ENCODE measurements around the gene PTGDS.

DNA sequence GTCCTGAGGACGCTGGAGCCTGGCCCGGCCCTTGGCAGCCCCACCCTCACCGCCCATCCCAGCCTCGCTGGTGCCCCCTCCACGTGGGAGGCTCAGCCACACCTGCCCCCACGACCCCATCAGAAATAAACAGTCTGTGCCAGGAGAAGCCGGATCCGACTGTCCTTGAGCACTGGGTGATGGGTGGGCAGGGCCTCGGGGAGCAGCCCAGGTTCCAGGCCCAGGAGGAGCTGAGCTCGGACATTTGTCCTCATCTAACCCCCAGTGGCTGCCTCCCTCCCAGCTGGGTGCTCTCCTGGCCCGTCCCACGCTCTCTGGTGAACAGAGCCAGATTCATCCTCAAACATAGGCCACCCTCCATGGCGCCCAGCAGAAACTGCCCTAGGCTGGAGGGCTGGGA, 4.6 kb upstream of the PTGDS start:
- TF ChIP-seq EP300 (IDR thresholded peaks at IDR 0.05) = no peak
- TF ChIP-seq, protein P1, sequence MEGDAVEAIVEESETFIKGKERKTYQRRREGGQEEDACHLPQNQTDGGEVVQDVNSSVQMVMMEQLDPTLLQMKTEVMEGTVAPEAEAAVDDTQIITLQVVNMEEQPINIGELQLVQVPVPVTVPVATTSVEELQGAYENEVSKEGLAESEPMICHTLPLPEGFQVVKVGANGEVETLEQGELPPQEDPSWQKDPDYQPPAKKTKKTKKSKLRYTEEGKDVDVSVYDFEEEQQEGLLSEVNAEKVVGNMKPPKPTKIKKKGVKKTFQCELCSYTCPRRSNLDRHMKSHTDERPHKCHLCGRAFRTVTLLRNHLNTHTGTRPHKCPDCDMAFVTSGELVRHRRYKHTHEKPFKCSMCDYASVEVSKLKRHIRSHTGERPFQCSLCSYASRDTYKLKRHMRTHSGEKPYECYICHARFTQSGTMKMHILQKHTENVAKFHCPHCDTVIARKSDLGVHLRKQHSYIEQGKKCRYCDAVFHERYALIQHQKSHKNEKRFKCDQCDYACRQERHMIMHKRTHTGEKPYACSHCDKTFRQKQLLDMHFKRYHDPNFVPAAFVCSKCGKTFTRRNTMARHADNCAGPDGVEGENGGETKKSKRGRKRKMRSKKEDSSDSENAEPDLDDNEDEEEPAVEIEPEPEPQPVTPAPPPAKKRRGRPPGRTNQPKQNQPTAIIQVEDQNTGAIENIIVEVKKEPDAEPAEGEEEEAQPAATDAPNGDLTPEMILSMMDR (IDR thresholded peaks at IDR 0.05) = no peak

All from esophagus muscularis mucosa (tissue), 3 donors.